Myometrial cell (primary cell): ENCODE results near the gene TBC1D17. TPM values are rescaled to one million over a fixed set of nuclear protein-coding genes. Genes with fewer than 3 reads are reported as not detected.

ENCODE experiments used
- total RNA-seq: library from RNA; depleted of rRNA; stranded (reverse); fragments of >200 nt; gene quantifications from 2 replicates; pipeline ENCODE4 v1.2.3, GENCODE V29; 2015

TBC1D17 gene
- 26.2 and 48.1 TPM in 2 replicates for total RNA-seq

DNA sequence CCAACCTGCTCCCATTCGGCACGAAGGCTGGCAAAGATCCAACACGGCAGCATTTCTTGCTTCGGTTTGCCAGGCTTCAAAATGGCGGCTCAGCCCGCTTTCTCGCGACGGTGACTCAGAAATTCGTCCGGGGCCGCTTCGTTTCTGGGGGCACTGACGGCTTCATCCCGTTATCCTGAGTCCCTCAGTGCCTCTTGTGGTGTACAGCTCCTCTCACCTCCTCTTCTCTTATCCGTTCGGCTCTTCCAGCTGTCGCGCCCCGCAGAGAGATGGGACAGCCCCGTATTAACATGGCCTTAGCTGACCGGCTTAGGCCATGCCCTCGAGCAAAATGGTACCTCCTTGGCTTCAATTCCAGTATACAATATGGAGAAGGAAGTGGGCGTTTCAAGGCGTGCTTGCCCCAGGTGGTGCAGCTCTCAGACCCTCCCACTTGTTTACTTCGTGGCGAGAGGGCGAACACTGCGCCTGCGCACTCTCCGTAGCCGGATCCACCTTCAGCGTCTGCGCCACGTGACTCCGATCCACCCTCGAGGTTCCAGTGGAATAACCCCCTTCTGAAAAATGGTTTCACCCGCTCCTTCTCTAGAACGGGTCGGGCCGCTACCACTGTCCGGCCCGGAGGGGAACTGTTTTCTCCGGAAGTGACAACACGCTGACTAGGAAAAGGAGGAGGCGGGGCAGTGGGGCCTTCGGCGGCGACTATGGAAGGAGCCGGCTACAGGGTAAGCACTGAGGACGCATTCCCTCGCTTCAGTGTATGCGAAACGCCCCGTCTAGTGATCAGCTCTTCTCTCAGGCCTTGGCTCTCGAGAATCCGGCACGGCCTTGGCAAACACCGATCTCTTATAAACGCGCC is at the start of gene TBC1D17, which contains the start of gene AKT1S1:
TSS of gene TBC1D17 (plus strand) at position 683 of the 859 bp plus-strand sequence. CDS start at position 705, 22 bp downstream.
TSS of gene AKT1S1 (minus strand) at position 336 of the 859 bp plus-strand sequence. CDS start 4,060 bp downstream, outside the sequence.

DNA sequence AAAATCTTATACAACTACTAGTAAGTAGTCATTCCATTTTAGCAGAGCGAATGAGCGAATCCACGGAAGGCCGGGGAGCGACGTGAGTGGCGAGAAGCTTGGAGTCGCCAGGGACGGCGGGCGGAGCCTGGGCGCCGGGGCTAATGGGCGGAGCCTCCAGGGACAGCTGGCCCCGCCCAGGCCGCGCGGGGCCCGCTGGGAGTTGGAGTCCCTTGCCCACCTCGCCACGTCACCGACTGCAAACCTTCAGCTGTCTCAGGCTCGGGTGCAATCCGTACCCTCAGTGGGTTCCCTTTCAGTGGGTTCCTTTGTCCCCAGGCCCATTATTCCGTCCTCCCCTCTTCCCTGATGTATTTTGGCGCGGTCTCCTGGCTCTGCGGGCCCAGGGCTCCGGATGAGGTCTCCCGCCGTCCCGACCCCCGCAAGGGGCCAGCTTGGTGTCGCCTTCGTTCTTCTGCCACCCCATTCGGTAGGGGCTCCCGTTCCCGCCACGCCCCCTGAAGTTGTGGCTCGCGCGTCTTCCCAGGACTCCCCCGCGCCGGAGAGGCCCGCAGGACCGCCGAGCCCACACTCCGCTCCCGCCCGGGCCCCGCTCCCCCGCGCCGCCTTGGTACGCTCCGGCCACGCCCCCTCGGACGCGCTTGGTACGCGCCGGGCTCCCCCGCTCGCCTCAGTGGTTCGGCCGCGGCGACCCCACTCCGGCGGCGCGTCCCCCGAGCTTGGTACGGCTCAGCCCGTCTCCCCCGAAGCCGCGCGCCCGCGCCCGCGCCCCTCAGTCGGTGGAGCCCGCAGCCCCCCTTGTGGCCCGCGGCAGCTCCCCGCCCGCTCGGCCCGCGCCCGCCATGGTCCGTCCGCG is 26.8 kb upstream of the TBC1D17 start, which contains the start of gene PTOV1:
TSS of gene PTOV1 (plus strand) at position 673 of the 856 bp plus-strand sequence.

GRCh38 chr19:49866933-49867782 is 10.3 kb upstream of the TBC1D17 start, which contains the start of gene PNKP:
PNKP (minus strand) TSS chr19:49867576; CDS start chr19:49867204, 372 bp downstream.

DNA sequence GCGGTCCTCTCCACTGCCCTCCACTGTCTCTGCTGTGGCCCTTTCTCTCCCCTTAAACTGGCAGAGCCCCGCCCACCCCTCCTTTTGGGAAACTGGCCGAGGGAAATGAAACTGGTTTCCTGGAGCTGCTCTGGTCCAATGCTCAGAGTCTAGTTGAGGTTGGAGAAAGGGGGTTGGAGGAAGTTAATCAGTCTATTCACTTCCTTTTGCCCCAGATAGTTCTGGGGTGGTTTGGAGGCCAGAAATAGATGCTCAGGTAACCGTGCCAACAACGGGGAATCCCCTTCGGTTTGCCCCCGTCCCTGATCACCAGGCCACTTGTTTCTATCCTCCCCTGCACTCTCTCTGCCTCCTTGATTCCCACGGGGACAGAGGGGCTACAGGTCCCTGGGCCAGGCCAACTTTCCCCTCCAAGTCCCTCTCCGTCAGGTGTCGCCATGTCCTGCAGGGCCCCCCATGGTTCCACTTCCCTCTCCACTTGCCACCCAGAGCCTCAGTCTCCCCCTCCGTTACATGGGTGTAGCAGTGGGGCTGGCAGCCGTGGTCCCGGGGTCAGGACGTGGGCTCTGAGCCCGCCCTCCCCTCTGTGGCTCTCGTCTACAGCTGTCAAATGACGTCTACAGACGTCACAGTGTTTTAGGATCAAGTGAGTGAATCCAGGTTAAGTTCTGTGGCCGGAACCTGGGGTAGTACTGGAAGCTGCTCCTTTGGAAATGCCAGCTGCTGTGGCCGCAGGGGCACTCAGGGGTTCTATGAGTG is 19.5 kb downstream of the TBC1D17 start, which contains the start of gene IL4I1:
TSS of gene IL4I1 (minus strand) at position 25 of the 759 bp plus-strand sequence. CDS start 727 bp downstream, outside the sequence.

DNA sequence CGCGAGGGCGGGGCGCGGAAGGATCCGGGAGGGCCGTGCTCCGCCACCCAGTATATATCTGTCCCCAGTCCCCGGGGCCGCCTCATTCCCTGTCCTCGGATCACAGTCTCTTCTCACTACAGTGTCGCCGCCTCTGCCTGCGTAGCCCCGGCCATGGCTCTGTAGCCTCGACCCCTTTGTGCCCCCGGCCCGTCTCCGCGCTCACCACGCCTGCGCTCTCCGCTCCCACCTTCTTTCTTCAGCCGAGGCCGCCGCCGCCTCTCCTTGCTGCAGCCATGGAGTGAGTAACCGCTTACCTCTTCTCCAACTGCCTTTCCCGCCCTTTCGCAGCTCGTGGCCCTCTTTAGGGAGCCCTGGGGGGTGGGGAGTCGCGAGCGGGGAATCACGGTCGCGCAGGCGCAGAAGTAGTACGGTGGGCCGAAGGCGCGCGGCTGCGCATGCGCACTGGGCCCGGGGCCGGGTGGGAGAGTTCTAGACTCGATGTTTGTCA is 51.7 kb downstream of the TBC1D17 start, which contains the start of the genes ATF5 and NUP62:
TSS of gene ATF5 (plus strand) at position 85 of the 490 bp plus-strand sequence. CDS start 1,646 bp downstream, outside the sequence.
TSS of gene NUP62 (minus strand) at position 384 of the 490 bp plus-strand sequence. CDS start 19,697 bp downstream, outside the sequence.

Other genes with a start within 250 kb of the TBC1D17 start
- 111 and 138 TPM in 2 replicates for gene RRAS, start 237.6 kb upstream of the TBC1D17 start, total RNA-seq
- gene SCAF1, start 235.5 kb upstream of the TBC1D17 start, total RNA-seq, result 22.9 and 30.3 TPM in 2 replicates
- 61.7 and 64.0 TPM in 2 replicates for gene IRF3, start 211.8 kb upstream of the TBC1D17 start, total RNA-seq
- gene BCL2L12, start 211.8 kb upstream of the TBC1D17 start, total RNA-seq, result 25.7 and 36.3 TPM in 2 replicates
- 423 and 449 TPM in 2 replicates for gene PRMT1, start 200.4 kb upstream of the TBC1D17 start, total RNA-seq
- 0.86 and 2.3 TPM in 2 replicates for gene ADM5, start 188.1 kb upstream of the TBC1D17 start, total RNA-seq
- 35.7 and 43.8 TPM in 2 replicates for gene CPT1C, start 186.6 kb upstream of the TBC1D17 start, total RNA-seq
- gene TSKS, start 114.4 kb upstream of the TBC1D17 start, total RNA-seq, result 0.18 and 0.58 TPM in 2 replicates
- gene AP2A1, start 110.7 kb upstream of the TBC1D17 start, total RNA-seq, result 163 and 186 TPM in 2 replicates
- gene FUZ, start 64.4 kb upstream of the TBC1D17 start, total RNA-seq, result 24.1 and 28.8 TPM in 2 replicates
- 26.2 and 27.3 TPM in 2 replicates for gene MED25, start 59.4 kb upstream of the TBC1D17 start, total RNA-seq
- gene PTOV1, start 26.5 kb upstream of the TBC1D17 start, total RNA-seq, result 67.3 and 98.9 TPM in 2 replicates
- gene PNKP, start 10.1 kb upstream of the TBC1D17 start, total RNA-seq, result 52.5 and 76.4 TPM in 2 replicates
- 27.6 and 37.5 TPM in 2 replicates for gene AKT1S1, start 347 bp upstream of the TBC1D17 start, total RNA-seq
- gene IL4I1, start 19.2 kb downstream of the TBC1D17 start, total RNA-seq, result not detected in 2 replicates
- gene ATF5, start 51.5 kb downstream of the TBC1D17 start, total RNA-seq, result 14.0 and 20.2 TPM in 2 replicates
- gene NUP62, start 51.8 kb downstream of the TBC1D17 start, total RNA-seq, result 28.8 and 33.1 TPM in 2 replicates
- gene SIGLEC11, start 83.5 kb downstream of the TBC1D17 start, total RNA-seq, result not detected in 2 replicates
- 36.3 and 38.1 TPM in 2 replicates for gene VRK3, start 147.7 kb downstream of the TBC1D17 start, total RNA-seq
- gene ZNF473, start 148.3 kb downstream of the TBC1D17 start, total RNA-seq, result 3.7 TPM in 2 replicates